ENCODE data around the gene COLGALT1. TPM values are rescaled to one million over a fixed set of nuclear protein-coding genes. Genes with fewer than 3 reads are reported as not detected.
A peak's percentile ranks its signal among the peaks of the same experiment; 100 is the strongest.

Gene COLGALT1
- polyA plus RNA-seq, 1 of the 3 experiments (the other 2 are of a cell fraction) = 83.8 TPM

GRCh38 chr19:17555929-17556813 is 722 bp downstream of the COLGALT1 start (continued):
- TF ChIP-seq ZBTB33 (IDR thresholded peaks at IDR 0.05; ENCODE audit: borderline replicate concordance, low read depth) (no peak), JUND (IDR thresholded peaks at IDR 0.05) (no peak), TAF1 (IDR thresholded peaks at IDR 0.05; ENCODE audit: borderline replicate concordance, low read depth, low read length) (no peak), MAX (IDR thresholded peaks at IDR 0.05; ENCODE audit: low read depth) (no peak; the same call in 1 of the 2 replicates), MEF2A (IDR thresholded peaks at IDR 0.05; ENCODE audit: borderline replicate concordance, low read depth) (no peak), SMC3 (IDR thresholded peaks at IDR 0.05; ENCODE audit: low read depth, low read length) (no peak), FOXM1 (IDR thresholded peaks at IDR 0.05; ENCODE audit: low read depth) (no peak), FOXJ3 (CRISPR knock-in tag; IDR thresholded peaks at IDR 0.05) (no peak), NRF1 (IDR thresholded peaks at IDR 0.05; ENCODE audit: low read depth, low read length) (peak; percentile 41), TCF12 (IDR thresholded peaks at IDR 0.05) (0 out of 2 replicates have a peak, but pooled peaks have one; percentile 18), TEAD4 (IDR thresholded peaks at IDR 0.05; ENCODE audit: borderline replicate concordance, insufficient read depth) (no peak), RFX5 (IDR thresholded peaks at IDR 0.05; ENCODE audit: low read length) (no peak)

- DNase-seq = no peak
- H3K4me3 ChIP-seq (ENCODE audit: low read depth in 2 of 2, low read length in 1 of 2) = peak overlapping the region in 1 of 2 experiments; percentile 93; a peak in 1 of 4 replicates
- H4K20me1 ChIP-seq (ENCODE audit: insufficient read depth) = no peaks in the 10 kb centered on the region
- H3F3A ChIP-seq (replicated peaks; ENCODE audit: insufficient read depth) = peaks cover 6% of the 10 kb centered on the region
- ChIA-PET CTCF (interaction anchor here (0.7 to 2.4 kb wide), 5 partner anchors 16 to 61 kb away, joined by 3 to 14 read pairs (median 5); no protein-coding TSS in a partner anchor), POLR2A (no interaction called here)
- H3K79me2 ChIP-seq (ENCODE audit: insufficient read depth) = peaks cover 24% of the 10 kb centered on the region
- H2AFZ ChIP-seq (ENCODE audit: low read depth) = no peak overlapping the region
- H3K9me3 ChIP-seq = no peaks in the 10 kb centered on the region
- WGBS (ENCODE audit: low lambda C conversion rate) = 85% methylated on average over 7 of the region's 7 CpGs
- no peaks in the 10 kb centered on the region for H3K9me2 ChIP-seq
- H3K4me2 ChIP-seq = peak overlapping the region; percentile 98
- no peak overlapping the region for H3K27ac ChIP-seq (ENCODE audit: low read depth in 2 of 2, low read length in 1 of 2)
- peaks cover 0 to 7% of the 10 kb centered on the region in 2 experiments; a peak in 2 of 4 replicates for H3K4me1 ChIP-seq (ENCODE audit: control insufficient read depth in 1 of 2, insufficient read depth in 2 of 2, low read depth in 1 of 2, low read length in 1 of 2)
- peaks cover 5 to 14% of the 10 kb centered on the region in 2 experiments for H3K36me3 ChIP-seq (replicated peaks in 1 of 2; ENCODE audit: control insufficient read depth in 1 of 2, insufficient read depth in 2 of 2, low read length in 1 of 2)
- H3K9ac ChIP-seq = peak overlapping the region; percentile 78; the same call in 1 of the 2 replicates
- H3K27me3 ChIP-seq (ENCODE audit: insufficient read depth) = no peaks in the 10 kb centered on the region
- TF ChIP-seq YY1 (IDR thresholded peaks at IDR 0.05; ENCODE audit: low read depth) = no peak
- no peak for TF ChIP-seq NRF1 (IDR thresholded peaks at IDR 0.05; ENCODE audit: low read depth, low read length)
- TF ChIP-seq SMC3 (IDR thresholded peaks at IDR 0.05; ENCODE audit: low read depth, low read length) = no peak
- no peak for TF ChIP-seq TCF12 (IDR thresholded peaks at IDR 0.05)
- TF ChIP-seq REST (IDR thresholded peaks at IDR 0.05; ENCODE audit: low read depth, low read length) = no peak
- no peak for TF ChIP-seq SIN3A (IDR thresholded peaks at IDR 0.05; ENCODE audit: borderline replicate concordance, low read depth, low read length)
- TF ChIP-seq ZBTB33 (IDR thresholded peaks at IDR 0.05; ENCODE audit: borderline replicate concordance, low read depth) = no peak
- no peak for TF ChIP-seq USF1 (IDR thresholded peaks at IDR 0.05; ENCODE audit: borderline replicate concordance, low read depth)
- no peak for TF ChIP-seq MAX (IDR thresholded peaks at IDR 0.05; ENCODE audit: low read depth)
- no peak for TF ChIP-seq RCOR1 (IDR thresholded peaks at IDR 0.05; ENCODE audit: low read length)
- TF ChIP-seq USF2 (IDR thresholded peaks at IDR 0.05; ENCODE audit: borderline replicate concordance, low read depth, low read length) = no peak
- TF ChIP-seq FOSL2 (IDR thresholded peaks at IDR 0.05; ENCODE audit: borderline replicate concordance, low read depth) = no peak
Measured at GRCh38 chr19:17556995-17557394, 1.5 kb downstream of the COLGALT1 start.

All from SK-N-SH (cell line).